ENCODE measurements around the gene SLC22A4.

The SLC22A4 gene

GRCh38 chr5:132275367-132276220 lies 18.6 kb upstream of the SLC22A4 start:
- no peak for DNase-seq

DNA sequence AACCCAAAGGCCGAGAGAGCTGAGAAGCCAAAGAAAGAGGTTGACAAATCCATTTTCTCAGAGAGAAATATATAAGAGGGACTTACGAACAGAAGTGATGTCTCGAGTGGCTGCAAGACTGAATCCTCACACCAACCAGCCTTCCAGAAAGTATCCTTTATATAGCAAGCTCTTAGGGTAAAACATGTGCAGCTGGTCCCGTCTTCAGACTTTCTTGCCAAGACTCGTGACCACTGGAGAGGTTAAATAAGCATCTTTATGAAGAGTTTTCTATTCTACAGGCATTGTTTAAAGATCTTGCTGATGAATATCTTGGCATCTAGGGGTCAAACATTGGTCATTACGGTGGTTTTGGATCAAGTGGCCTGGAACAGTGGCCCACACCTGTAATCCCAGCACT lies 16.9 kb upstream of the SLC22A4 start:
- DNase-seq = no peak

DNA sequence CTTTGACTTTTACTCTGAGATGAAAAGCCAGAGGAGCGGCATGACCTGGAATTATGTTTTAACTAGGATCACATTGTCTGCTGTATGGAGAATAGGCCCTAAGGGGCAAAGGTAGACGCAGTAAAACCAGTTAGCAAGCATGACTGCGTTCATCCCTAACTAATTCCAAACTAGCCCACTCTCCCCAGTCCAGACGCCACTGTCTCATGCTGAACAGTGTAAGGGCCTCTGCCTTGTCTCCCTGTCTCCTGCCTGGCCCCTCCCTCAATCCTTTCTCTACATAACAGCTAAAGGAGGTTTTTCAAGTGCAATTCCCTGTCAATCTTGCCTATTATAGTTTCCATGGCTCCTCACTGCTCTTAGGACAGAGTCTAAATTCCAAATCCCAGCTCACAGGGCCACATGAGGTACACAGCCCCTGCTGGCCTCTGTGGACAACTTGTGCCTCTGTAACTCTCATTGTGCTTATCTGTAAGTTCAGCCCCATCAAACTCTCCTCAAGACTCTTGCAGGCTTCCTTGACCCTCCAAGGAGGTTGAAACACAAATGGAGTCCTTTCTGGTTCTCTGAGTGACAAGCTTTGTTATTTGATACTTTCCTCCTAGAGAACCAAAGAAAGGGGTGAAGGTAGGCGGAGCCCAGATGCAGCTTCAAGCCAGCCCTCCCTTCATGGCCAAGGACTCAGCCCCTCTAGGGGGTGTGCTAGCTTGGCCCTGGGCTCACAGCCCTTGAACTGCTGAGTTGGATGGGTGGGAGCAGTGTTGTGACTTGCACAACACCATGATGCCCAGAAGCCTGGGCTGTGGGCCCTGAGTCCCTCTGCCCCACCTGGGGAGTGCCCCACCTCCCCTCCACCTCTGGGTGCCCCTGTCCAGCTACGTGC lies 16.0 kb upstream of the SLC22A4 start:
- no peak for DNase-seq

GRCh38 chr5:132279801-132280200 lies 14.4 kb upstream of the SLC22A4 start:
- no peak for DNase-seq

DNA sequence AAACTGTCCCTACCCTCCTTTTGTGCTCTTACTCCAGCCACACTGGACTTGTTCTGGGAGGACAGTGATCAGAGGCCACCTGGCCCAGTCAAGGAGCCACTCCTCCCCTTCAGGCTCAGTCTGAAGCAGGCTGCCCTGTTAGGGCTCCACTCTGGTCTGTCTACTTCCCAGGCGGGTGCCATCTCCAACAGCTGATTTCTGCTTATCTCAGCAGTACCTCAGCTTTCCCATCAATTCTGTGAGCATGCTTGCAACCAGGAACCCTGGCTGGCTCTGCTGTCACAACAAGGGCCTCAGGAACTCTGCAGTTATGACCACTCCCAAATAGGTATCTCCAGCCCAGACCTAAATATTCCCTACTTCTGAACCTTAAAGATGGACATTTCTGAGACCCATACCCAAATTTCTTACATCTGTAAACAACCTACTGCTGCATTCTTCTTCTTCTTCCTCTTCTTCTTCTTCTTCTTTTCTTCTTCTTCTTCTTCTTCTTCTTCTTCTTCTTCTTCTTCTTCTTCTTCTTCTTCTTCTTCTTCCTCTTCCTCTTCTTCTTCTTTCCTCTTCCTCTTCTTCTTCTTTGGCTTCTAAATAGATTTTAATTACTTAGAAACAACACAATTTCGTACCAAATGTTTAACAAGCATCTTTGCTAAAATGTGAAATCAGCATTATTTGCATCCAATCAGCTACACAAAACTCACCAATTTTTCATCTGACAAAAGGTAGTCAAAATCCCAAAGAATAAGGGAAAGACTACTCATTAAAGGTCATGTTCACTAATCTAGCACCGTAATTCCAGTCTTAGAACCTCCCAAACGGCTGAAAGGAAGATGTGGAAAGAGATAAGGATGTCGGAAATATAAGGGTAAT lies 13.6 kb upstream of the SLC22A4 start:
- DNase-seq = no peak

- no peak for DNase-seq
Observed at GRCh38 chr5:132281856-132282614, 12.2 kb upstream of the SLC22A4 start.

DNA sequence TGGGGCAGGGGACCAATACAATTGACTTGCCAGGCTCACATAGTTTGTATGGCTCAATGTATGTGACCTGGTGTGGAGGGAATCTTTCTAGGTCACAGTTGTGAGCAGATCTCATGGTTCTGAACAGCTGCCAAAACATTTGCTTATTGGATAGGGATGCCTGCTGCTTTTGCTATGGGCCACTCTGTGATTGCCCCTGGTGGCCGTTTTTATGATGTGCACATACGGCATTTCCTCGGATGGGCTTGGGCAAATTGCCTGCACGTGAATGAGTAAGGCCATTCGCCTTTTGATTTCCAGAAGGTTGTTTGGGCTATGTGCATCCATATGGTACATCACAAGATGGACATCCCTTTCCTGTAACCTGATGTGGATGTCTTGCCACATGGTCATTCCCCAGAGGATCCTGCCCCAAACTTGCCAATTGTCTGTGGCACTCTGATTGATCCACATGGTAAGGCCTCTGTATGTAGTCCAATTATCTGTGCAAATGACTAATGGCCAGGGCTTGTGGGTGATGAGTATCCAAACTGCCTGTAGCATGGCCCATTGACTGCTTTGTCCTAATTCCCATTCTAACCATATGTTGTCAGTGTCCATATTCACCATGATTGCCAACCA lies 10.7 kb upstream of the SLC22A4 start:
- DNase-seq = no peak

- no peak for DNase-seq
Observed at GRCh38 chr5:132289097-132289496, 5.1 kb upstream of the SLC22A4 start.

DNA sequence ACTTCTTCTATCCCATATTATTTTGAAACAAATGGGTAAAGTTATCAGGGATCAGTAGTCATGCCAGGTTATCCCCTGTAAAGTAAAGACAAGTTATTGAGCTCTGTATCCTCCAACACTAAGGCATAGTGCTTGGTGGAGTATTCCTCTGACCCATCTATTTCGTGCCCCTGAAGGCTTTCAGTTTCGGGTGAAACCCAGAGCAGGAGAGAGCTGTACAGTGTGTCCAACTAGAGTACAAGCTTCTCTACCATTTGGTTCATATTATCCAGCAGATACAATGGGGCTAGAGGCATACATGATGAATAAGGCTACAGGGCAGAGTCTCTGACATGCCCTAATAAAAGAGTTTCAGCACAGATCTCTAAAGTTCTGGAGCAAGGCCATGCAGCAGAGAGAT lies 3.2 kb upstream of the SLC22A4 start:
- DNase-seq = no peak

- peak; percentile 37 for DNase-seq
Observed at GRCh38 chr5:132293066-132293991, 865 bp upstream of the SLC22A4 start.

DNA sequence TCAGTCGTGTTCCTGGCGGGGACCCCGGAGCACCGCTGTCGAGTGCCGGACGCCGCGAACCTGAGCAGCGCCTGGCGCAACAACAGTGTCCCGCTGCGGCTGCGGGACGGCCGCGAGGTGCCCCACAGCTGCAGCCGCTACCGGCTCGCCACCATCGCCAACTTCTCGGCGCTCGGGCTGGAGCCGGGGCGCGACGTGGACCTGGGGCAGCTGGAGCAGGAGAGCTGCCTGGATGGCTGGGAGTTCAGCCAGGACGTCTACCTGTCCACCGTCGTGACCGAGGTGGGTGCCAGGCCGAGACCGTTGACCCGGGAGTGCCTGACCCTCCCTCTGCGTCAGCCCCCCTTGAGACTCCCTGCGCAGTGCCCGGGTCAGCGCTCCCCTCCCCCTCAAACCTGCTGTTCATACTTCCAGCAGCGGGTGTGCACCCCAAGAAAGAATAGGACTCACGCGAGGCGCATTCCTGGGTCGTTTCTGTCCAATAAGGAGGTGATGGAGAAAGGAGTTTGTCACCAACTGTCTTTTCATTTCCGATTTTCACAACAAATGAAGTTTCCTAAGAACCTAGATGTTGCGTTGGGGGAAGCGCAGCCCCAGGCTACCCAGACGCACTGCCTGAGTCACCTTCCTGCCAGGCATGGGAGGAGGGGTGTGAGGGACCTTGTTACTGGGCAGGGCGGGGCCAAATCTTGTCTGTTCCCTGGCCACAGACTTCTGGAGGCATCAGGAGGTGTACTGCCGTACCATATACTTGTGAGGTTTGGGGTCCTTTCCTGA lies 722 bp downstream of the SLC22A4 start:
- peak; percentile 51 for DNase-seq

GRCh38 chr5:132295505-132296411 lies 1.6 kb downstream of the SLC22A4 start:
- no peak for DNase-seq

- DNase-seq = no peak
Observed at GRCh38 chr5:132296412-132297016, 2.3 kb downstream of the SLC22A4 start.

DNA sequence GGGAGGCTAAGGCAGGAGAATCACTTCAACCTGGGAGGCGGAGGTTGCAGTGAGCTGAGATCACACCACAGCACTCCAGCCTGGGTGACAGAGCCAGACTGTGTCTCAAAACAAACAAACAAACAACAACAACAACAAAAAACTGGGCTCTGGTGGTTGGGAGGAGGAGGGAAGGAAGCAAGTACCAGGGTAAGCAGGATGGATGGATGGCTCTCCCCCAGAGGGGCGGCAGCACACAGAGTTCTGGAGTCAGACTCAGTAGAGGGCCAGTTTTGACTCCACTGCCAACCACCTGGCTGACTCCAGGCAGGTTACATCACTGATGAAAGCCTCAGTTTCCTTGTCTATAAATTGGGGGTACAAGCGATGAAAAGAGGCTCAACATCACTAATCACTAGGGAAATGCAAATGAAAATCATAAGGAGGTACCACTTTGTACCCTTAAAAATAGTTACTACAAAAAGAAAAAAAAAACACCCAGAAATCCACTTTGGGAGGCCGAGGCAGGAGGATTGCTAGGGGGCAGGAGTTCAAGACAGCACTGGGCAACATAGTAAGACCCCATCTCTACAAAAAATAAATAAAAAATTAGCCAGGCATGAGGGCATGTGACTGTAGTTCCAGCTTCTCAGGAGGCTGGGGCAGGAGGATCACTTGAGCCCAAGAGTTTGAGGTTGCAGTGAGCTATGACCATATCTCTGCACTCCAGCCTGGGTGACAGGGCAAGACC lies 3.2 kb downstream of the SLC22A4 start:
- no peak for DNase-seq

DNA sequence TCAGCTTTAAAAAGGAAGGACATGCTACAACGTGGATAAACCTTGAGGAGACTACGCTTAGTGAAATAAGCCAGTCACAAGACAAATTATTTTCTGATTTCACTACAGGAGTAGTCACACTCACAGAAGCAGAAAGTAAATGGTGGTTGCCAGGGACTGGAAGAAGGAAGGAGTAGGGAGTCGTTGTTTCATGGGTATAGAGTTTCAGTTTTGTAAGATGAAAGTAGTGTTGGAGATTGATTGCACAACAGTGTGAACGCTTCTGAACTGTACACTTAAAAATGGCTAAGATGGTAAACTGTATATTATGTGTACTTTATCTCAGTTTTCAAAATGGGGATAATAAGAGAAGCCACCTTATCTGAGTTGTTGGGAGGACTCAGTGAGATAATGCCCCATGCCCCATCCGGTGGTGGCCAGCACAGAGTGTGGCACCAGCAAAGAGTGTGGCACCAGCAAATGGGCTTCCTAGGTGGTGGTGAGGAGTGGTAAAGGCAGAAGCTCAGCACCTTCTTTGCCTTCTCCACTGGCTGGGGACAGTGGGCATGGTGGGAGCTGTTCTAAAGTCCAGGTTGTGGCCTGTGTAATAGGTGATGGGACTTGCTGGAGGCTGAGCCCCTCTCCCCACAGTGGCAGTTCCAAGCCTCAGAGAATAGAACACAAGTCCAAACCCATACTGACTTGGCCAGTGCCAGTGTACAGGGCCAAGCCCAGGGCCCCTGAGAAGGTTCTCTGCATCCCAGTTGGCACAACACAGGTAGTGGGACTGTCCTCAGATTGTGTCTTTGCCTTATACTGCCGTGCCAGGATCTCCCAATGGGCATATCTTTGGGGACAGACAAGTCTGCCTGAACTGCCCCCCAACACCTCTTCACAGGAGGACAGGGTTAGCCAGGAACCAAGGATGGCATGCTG lies 4.4 kb downstream of the SLC22A4 start:
- no peak for DNase-seq

DNA sequence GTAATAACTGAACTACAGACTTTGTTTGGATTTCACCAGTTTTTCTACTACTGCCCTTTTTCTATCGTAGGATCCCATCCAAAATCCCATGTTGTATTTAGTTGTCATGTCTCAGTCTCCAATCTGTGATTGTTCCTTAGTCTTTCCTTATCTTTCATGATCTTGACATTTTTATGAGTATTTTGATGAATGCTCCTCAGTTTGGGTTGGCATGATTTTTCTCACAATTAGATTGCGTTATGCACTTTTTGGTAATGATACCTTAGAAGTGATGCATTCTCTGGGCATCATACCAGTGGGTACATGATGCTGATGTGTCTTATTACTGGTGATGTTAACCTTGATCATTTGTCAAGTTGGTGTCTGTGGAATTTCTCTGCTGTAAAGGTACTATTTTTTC lies 5.7 kb downstream of the SLC22A4 start:
- DNase-seq = no peak
